HEK293 (cell line): ENCODE data around the gene APLP1.

Source experiments
- BCL11B ChIP-seq: fragments of 450-650 bp; formaldehyde crosslinking; IDR thresholded peaks from 2 replicates; pipeline ENCODE4 v1.5.1; 2016; ENCODE audit warnings: low read depth, missing biosample characterization, missing genetic modification characterization
- FEZF1 ChIP-seq: fragments of 450-650 bp; formaldehyde crosslinking; IDR thresholded peaks from 2 replicates; pipeline ENCODE4 v1.5.1; 2016; ENCODE audit warnings: missing biosample characterization, missing genetic modification characterization
- GFI1B ChIP-seq: fragments of 450-650 bp; formaldehyde crosslinking; IDR thresholded peaks from 2 replicates; pipeline ENCODE4 v1.5.1; 2016; ENCODE audit warnings: missing biosample characterization, missing genetic modification characterization
- GLI4 ChIP-seq: fragments of 450-650 bp; formaldehyde crosslinking; IDR thresholded peaks from 2 replicates; pipeline ENCODE4 v1.5.1; 2016; ENCODE audit warnings: missing biosample characterization, missing genetic modification characterization
- GLIS2 ChIP-seq: fragments of 450-650 bp; formaldehyde crosslinking; IDR thresholded peaks from 2 replicates; pipeline ENCODE4 v1.5.1; 2016; ENCODE audit warnings: missing biosample characterization, missing genetic modification characterization
- IKZF3 ChIP-seq: fragments of 450-650 bp; IDR thresholded peaks from 2 replicates; pipeline ENCODE4 v1.5.0; 2018; ENCODE audit warnings: missing biosample characterization, mild to moderate bottlenecking, missing genetic modification characterization, moderate library complexity
- KLF16 ChIP-seq: fragments of 450-650 bp; formaldehyde crosslinking; IDR thresholded peaks from 2 replicates; pipeline ENCODE4 v1.5.1; 2017; ENCODE audit warnings: missing biosample characterization, missing genetic modification characterization
- KLF8 ChIP-seq: fragments of 450-650 bp; formaldehyde crosslinking; IDR thresholded peaks from 2 replicates; pipeline ENCODE4 v1.5.1; 2016; ENCODE audit warnings: missing biosample characterization, missing genetic modification characterization
- MZF1 ChIP-seq: fragments of 450-650 bp; formaldehyde crosslinking; IDR thresholded peaks from 2 replicates; pipeline ENCODE4 v1.5.1; 2017; ENCODE audit warnings: missing biosample characterization, missing genetic modification characterization, borderline replicate concordance
- WT1 ChIP-seq: fragments of 450-650 bp; formaldehyde crosslinking; IDR thresholded peaks from 2 replicates; pipeline ENCODE4 v1.5.1; 2016; ENCODE audit warnings: missing biosample characterization, missing genetic modification characterization
- ZBTB1 ChIP-seq: fragments of 450-650 bp; formaldehyde crosslinking; IDR thresholded peaks from 2 replicates; pipeline ENCODE4 v1.5.1; 2016; ENCODE audit warnings: missing biosample characterization, missing genetic modification characterization
- ZNF10 ChIP-seq: fragments of 450-650 bp; formaldehyde crosslinking; IDR thresholded peaks from 2 replicates; pipeline ENCODE4 v1.5.1; 2017; ENCODE audit warnings: missing biosample characterization, missing genetic modification characterization
- ZNF112 ChIP-seq: fragments of 450-650 bp; formaldehyde crosslinking; IDR thresholded peaks from 2 replicates; pipeline ENCODE4 v1.5.0; 2017; ENCODE audit warnings: missing biosample characterization, missing genetic modification characterization
- ZNF140 ChIP-seq: fragments of 450-650 bp; formaldehyde crosslinking; IDR thresholded peaks from 2 replicates; pipeline ENCODE4 v1.5.1; 2016; ENCODE audit warnings: missing biosample characterization, missing genetic modification characterization
- ZNF146 ChIP-seq: fragments of 450-650 bp; formaldehyde crosslinking; IDR thresholded peaks from 2 replicates; pipeline ENCODE4 v1.5.1; 2016; ENCODE audit warnings: missing biosample characterization, missing genetic modification characterization
- ZNF223 ChIP-seq: fragments of 450-650 bp; formaldehyde crosslinking; IDR thresholded peaks from 2 replicates; pipeline ENCODE4 v1.5.1; 2016; ENCODE audit warnings: missing biosample characterization, missing genetic modification characterization
- ZNF24 ChIP-seq: fragments of 450-650 bp; formaldehyde crosslinking; IDR thresholded peaks from 2 replicates; pipeline ENCODE4 v1.5.1; 2016; ENCODE audit warnings: missing biosample characterization, missing genetic modification characterization
- ZNF324 ChIP-seq: fragments of 450-650 bp; formaldehyde crosslinking; IDR thresholded peaks from 2 replicates; pipeline ENCODE4 v1.5.1; 2016; ENCODE audit warnings: missing biosample characterization, missing genetic modification characterization
- ZNF426 ChIP-seq: fragments of 450-650 bp; formaldehyde crosslinking; IDR thresholded peaks from 2 replicates; pipeline ENCODE4 v1.5.1; 2017; ENCODE audit warnings: missing biosample characterization, missing genetic modification characterization, mild to moderate bottlenecking, inconsistent platforms, moderate library complexity
- ZNF544 ChIP-seq: fragments of 450-650 bp; formaldehyde crosslinking; IDR thresholded peaks from 2 replicates; pipeline ENCODE4 v1.5.0; 2017; ENCODE audit warnings: missing biosample characterization, missing genetic modification characterization
- ZNF548 ChIP-seq: fragments of 450-650 bp; formaldehyde crosslinking; IDR thresholded peaks from 2 replicates; pipeline ENCODE4 v1.5.1; 2016; ENCODE audit warnings: missing biosample characterization, missing genetic modification characterization
- ZNF558 ChIP-seq: fragments of 450-650 bp; formaldehyde crosslinking; IDR thresholded peaks from 2 replicates; pipeline ENCODE4 v1.5.1; 2016; ENCODE audit warnings: missing biosample characterization, missing genetic modification characterization
- ZNF621 ChIP-seq: fragments of 450-650 bp; formaldehyde crosslinking; IDR thresholded peaks from 2 replicates; pipeline ENCODE4 v1.5.1; 2017; ENCODE audit warnings: missing biosample characterization, missing genetic modification characterization
- ZNF777 ChIP-seq: fragments of 450-650 bp; formaldehyde crosslinking; IDR thresholded peaks from 2 replicates; pipeline ENCODE4 v1.5.1; 2017; ENCODE audit warnings: missing biosample characterization, missing genetic modification characterization, borderline replicate concordance
- ZSCAN23 ChIP-seq: fragments of 450-650 bp; formaldehyde crosslinking; IDR thresholded peaks from 2 replicates; pipeline ENCODE4 v1.5.1; 2016; ENCODE audit warnings: missing biosample characterization, missing genetic modification characterization
- TF ChIP-seq, protein P1 (sequence below): fragments of 450-650 bp; formaldehyde crosslinking; IDR thresholded peaks from 2 replicates; pipeline ENCODE4; 2016; ENCODE audit warnings: missing biosample characterization, missing genetic modification characterization
- TF ChIP-seq, protein P2 (sequence below): fragments of 450-650 bp; formaldehyde crosslinking; conservative IDR thresholded peaks from 2 replicates; pipeline ENCODE4 v1.5.1; 2016; ENCODE audit warnings: low read depth, missing biosample characterization, missing genetic modification characterization
- TF ChIP-seq, protein P3 (sequence below): fragments of 450-650 bp; formaldehyde crosslinking; IDR thresholded peaks from 2 replicates; pipeline ENCODE4 v1.5.1; 2017; ENCODE audit warnings: missing biosample characterization, missing genetic modification characterization
- TF ChIP-seq, protein P4 (sequence below): IDR thresholded peaks from 2 replicates; pipeline ENCODE4 v1.6.1; 2011; ENCODE audit warnings: mild to moderate bottlenecking, low read depth, low read length, borderline replicate concordance

APLP1 gene

DNA sequence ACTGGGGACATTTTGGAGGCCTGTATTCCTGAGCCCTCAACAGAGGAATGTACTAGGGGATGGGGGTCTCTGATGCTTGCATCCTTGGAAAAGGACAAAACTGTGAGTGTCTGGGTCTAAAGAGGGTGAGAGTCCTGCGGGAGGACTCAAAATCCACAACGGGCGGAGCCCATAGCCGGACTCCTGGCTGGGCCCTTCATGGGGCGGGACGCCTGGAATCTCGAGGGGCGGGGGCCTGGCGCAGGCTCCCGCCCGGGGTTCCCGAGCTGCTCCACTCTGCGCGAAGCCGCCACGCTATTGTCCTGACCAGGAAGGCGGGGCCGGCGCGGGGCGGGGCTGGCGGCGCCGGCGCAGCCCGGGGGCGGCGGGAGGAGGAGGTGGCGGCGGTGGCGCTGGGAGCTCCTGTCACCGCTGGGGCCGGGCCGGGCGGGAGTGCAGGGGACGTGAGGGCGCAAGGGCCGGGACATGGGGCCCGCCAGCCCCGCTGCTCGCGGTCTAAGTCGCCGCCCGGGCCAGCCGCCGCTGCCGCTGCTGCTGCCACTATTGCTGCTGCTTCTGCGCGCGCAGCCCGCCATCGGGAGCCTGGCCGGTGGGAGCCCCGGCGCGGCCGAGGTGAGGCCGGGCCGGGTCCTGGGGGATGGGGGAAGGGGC, at the start of gene APLP1 (continued):
- TF ChIP-seq ZNF146 (tag by site-specific recombination) (no peak), KLF16 (tag by site-specific recombination) (no peak), BCL11B (tag by site-specific recombination) (no peak), ZNF621 (tag by site-specific recombination) (no peak), GFI1B (tag by site-specific recombination) (no peak), ZNF324 (tag by site-specific recombination) (no peak), MZF1 (no peak), ZNF223 (tag by site-specific recombination) (no peak), GLIS2 (tag by site-specific recombination) (no peak; the same call in 1 of the 2 replicates), IKZF3 (peak; percentile 48), ZNF548 (tag by site-specific recombination) (no peak), WT1 (0 out of 2 replicates have a peak, but pooled peaks have one; percentile 22), ZNF140 (tag by site-specific recombination) (no peak), ZBTB1 (tag by site-specific recombination) (no peak), ZNF558 (tag by site-specific recombination) (no peak), ZNF112 (no peak), ZNF777 (no peak), FEZF1 (tag by site-specific recombination) (no peak), ZNF426 (no peak), ZSCAN23 (no peak), ZNF10 (tag by site-specific recombination) (no peak), ZNF544 (no peak), ZNF24 (tag by site-specific recombination) (no peak), KLF8 (no peak), GLI4 (tag by site-specific recombination) (no peak)
- TF ChIP-seq, protein P1, sequence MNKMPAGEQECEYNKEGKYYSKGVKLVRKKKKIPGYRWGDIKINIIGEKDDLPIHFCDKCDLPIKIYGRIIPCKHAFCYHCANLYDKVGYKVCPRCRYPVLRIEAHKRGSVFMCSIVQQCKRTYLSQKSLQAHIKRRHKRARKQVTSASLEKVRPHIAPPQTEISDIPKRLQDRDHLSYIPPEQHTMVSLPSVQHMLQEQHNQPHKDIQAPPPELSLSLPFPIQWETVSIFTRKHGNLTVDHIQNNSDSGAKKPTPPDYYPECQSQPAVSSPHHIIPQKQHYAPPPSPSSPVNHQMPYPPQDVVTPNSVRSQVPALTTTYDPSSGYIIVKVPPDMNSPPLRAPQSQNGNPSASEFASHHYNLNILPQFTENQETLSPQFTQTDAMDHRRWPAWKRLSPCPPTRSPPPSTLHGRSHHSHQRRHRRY (tag by site-specific recombination) = no peak
- TF ChIP-seq, protein P2, sequence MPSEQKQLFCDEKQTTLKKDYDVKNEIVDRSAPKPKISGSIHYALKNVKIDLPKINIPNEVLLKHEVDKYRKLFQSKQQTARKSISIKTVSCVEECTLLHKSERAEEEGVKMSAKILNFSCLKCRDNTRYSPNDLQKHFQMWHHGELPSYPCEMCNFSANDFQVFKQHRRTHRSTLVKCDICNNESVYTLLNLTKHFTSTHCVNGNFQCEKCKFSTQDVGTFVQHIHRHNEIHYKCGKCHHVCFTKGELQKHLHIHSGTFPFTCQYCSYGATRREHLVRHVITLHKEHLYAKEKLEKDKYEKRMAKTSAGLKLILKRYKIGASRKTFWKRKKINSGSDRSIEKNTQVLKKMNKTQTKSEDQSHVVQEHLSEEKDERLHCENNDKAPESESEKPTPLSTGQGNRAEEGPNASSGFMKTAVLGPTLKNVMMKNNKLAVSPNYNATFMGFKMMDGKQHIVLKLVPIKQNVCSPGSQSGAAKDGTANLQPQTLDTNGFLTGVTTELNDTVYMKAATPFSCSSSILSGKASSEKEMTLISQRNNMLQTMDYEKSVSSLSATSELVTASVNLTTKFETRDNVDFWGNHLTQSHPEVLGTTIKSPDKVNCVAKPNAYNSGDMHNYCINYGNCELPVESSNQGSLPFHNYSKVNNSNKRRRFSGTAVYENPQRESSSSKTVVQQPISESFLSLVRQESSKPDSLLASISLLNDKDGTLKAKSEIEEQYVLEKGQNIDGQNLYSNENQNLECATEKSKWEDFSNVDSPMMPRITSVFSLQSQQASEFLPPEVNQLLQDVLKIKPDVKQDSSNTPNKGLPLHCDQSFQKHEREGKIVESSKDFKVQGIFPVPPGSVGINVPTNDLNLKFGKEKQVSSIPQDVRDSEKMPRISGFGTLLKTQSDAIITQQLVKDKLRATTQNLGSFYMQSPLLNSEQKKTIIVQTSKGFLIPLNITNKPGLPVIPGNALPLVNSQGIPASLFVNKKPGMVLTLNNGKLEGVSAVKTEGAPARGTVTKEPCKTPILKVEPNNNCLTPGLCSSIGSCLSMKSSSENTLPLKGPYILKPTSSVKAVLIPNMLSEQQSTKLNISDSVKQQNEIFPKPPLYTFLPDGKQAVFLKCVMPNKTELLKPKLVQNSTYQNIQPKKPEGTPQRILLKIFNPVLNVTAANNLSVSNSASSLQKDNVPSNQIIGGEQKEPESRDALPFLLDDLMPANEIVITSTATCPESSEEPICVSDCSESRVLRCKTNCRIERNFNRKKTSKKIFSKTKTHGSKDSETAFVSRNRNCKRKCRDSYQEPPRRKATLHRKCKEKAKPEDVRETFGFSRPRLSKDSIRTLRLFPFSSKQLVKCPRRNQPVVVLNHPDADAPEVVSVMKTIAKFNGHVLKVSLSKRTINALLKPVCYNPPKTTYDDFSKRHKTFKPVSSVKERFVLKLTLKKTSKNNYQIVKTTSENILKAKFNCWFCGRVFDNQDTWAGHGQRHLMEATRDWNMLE (tag by site-specific recombination) = no peak
- TF ChIP-seq, protein P3, sequence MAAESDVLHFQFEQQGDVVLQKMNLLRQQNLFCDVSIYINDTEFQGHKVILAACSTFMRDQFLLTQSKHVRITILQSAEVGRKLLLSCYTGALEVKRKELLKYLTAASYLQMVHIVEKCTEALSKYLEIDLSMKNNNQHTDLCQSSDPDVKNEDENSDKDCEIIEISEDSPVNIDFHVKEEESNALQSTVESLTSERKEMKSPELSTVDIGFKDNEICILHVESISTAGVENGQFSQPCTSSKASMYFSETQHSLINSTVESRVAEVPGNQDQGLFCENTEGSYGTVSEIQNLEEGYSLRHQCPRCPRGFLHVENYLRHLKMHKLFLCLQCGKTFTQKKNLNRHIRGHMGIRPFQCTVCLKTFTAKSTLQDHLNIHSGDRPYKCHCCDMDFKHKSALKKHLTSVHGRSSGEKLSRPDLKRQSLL = no peak
- TF ChIP-seq, protein P4, sequence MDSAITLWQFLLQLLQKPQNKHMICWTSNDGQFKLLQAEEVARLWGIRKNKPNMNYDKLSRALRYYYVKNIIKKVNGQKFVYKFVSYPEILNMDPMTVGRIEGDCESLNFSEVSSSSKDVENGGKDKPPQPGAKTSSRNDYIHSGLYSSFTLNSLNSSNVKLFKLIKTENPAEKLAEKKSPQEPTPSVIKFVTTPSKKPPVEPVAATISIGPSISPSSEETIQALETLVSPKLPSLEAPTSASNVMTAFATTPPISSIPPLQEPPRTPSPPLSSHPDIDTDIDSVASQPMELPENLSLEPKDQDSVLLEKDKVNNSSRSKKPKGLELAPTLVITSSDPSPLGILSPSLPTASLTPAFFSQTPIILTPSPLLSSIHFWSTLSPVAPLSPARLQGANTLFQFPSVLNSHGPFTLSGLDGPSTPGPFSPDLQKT = no peak
